Ascending aorta (tissue), 2 donors: ENCODE results near the gene BANF2. TPM values are rescaled to one million over a fixed set of nuclear protein-coding genes. Genes with fewer than 3 reads are reported as not detected.

Source experiments
- DNase-seq, 2 donors: peaks; one replicate each; pipeline ENCODE4 v3.0.0-alpha.2; 2019; ENCODE audit warnings: low spot score in 2 of 2
- H3K27ac ChIP-seq, 2 donors: fragments of 200-600 bp; sonication (generic); one replicate each; pipeline ENCODE4 v1.5.1; 2016 to 2017; ENCODE audit warnings: mild to moderate bottlenecking in 1 of 2
- H3K27me3 ChIP-seq: fragments of 200-600 bp; sonication (generic); one replicate; pipeline ENCODE4 v1.5.1; 2017
- H3K36me3 ChIP-seq, 2 donors: fragments of 200-600 bp; sonication (generic); one replicate each; pipeline ENCODE4 v1.5.1; 2016
- H3K4me1 ChIP-seq, 2 donors: fragments of 200-600 bp; sonication (generic); one replicate each; pipeline ENCODE4 v1.5.1; 2016 to 2017; ENCODE audit warnings: mild to moderate bottlenecking in 1 of 2
- H3K4me3 ChIP-seq, 2 donors: fragments of 200-600 bp; sonication (generic); one replicate each; pipeline ENCODE4 v1.5.1; 2016 to 2017; ENCODE audit warnings: mild to moderate bottlenecking in 1 of 2
- H3K9me3 ChIP-seq, 2 donors: fragments of 200-600 bp; sonication (generic); one replicate each; pipeline ENCODE4 v1.5.1; 2016
- intact Hi-C: fragments of 100-400 bp; cut with DNase I; formaldehyde crosslinking; loops from one replicate; pipeline ENCODE4 v1.15.1; 2023
- total RNA-seq: library from RNA; depleted of rRNA; stranded (reverse); fragments of >200 nt; gene quantifications from one replicate; pipeline ENCODE4 v1.1.0, GENCODE V29; 2016
- TF ChIP-seq, protein P1 (sequence below), 3 experiments: fragments of 200-600 bp in 2 of 3; fragments of 450-650 bp in 1 of 3; sonication (generic) in 2 of 3; IDR thresholded peaks; one replicate each; pipeline ENCODE4 v1.5.1; 2016 to 2019; ENCODE audit warnings: antibody characterized with exemption in 3 of 3, mild to moderate bottlenecking in 1 of 3, moderate library complexity in 1 of 3

The BANF2 gene
- total RNA-seq, 1 donor from 2014 or later: not detected

GRCh38 chr20:17782768-17783167, 83.0 kb downstream of the BANF2 start:
- intact Hi-C loops: no loop called here
- H3K27ac ChIP-seq: no peak overlapping the region

GRCh38 chr20:17783671-17784070, 83.9 kb downstream of the BANF2 start:
- no peaks in the 10 kb centered on the region for H3K36me3 ChIP-seq
- TF ChIP-seq, protein P1, sequence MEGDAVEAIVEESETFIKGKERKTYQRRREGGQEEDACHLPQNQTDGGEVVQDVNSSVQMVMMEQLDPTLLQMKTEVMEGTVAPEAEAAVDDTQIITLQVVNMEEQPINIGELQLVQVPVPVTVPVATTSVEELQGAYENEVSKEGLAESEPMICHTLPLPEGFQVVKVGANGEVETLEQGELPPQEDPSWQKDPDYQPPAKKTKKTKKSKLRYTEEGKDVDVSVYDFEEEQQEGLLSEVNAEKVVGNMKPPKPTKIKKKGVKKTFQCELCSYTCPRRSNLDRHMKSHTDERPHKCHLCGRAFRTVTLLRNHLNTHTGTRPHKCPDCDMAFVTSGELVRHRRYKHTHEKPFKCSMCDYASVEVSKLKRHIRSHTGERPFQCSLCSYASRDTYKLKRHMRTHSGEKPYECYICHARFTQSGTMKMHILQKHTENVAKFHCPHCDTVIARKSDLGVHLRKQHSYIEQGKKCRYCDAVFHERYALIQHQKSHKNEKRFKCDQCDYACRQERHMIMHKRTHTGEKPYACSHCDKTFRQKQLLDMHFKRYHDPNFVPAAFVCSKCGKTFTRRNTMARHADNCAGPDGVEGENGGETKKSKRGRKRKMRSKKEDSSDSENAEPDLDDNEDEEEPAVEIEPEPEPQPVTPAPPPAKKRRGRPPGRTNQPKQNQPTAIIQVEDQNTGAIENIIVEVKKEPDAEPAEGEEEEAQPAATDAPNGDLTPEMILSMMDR (IDR thresholded peaks at IDR 0.05): no peak
- H3K4me3 ChIP-seq: no peak overlapping the region
- H3K27me3 ChIP-seq: no peaks in the 10 kb centered on the region
- no peak overlapping the region for H3K27ac ChIP-seq
- intact Hi-C loops: no loop called here
- H3K9me3 ChIP-seq: no peaks in the 10 kb centered on the region
- peaks cover 0 to 2% of the 10 kb centered on the region in 2 donors for H3K4me1 ChIP-seq
- no peak for DNase-seq

More at GRCh38 chr20:17782768-17783167, 83.0 kb downstream of the BANF2 start:
- H3K27me3 ChIP-seq: no peaks in the 10 kb centered on the region
- no peak for DNase-seq
- no peaks in the 10 kb centered on the region for H3K36me3 ChIP-seq
- no peaks in the 10 kb centered on the region for H3K9me3 ChIP-seq
- TF ChIP-seq, protein P1 (IDR thresholded peaks at IDR 0.05): no peak
- H3K4me1 ChIP-seq: peaks cover 0 to 2% of the 10 kb centered on the region in 2 donors
- H3K4me3 ChIP-seq: no peak overlapping the region

- no peaks in the 10 kb centered on the region for H3K36me3 ChIP-seq
- no peaks in the 10 kb centered on the region for H3K27me3 ChIP-seq
- TF ChIP-seq, protein P1 (IDR thresholded peaks at IDR 0.05): no peak
- H3K4me3 ChIP-seq: no peak overlapping the region
- H3K4me1 ChIP-seq: peaks cover 0 to 2% of the 10 kb centered on the region in 2 donors
- H3K9me3 ChIP-seq: no peaks in the 10 kb centered on the region
- no peak for DNase-seq
- intact Hi-C loops: no loop called here
- no peak overlapping the region for H3K27ac ChIP-seq
Measured at GRCh38 chr20:17785007-17785406, 85.2 kb downstream of the BANF2 start.

Other genes with a start within 250 kb of the BANF2 start
- gene BFSP1, start 168.6 kb upstream of the BANF2 start, total RNA-seq: not detected
- 452 TPM for gene DSTN, start 129.9 kb upstream of the BANF2 start, total RNA-seq
- gene RRBP1, start 17.7 kb upstream of the BANF2 start, total RNA-seq: 101 TPM